ENCODE measurements around the gene C1QTNF9. TPM values are rescaled to one million over a fixed set of nuclear protein-coding genes. Genes with fewer than 3 reads are reported as not detected.

Gene C1QTNF9
- total RNA-seq, 1 donor from 2014 or later: not detected

DNA sequence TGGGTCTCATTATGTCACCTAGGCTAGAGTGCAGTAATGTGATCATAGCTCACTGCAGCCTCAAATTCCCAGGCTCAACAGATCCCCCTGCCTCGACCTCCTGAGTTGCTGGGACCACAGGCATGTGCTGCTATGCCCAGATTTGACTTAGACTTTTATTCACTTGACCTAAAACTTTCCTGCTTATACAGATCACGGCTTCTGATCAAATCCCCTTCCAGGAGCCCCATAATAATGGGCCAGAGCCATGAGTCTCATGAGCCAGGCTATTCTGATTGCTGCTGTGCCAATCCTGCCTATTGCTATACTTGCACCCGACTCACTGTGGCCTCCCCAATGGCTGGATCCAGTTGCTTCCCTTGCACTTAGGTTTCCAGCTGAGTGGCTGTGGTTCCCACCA, 42.0 kb downstream of the C1QTNF9 start:
- Mint-ChIP-seq H3K36me3 (ENCODE audit: low read depth) (no peaks in the 10 kb centered on the region), H3K4me1 (ENCODE audit: low read depth) (no peaks in the 10 kb centered on the region), H3K27me3 (ENCODE audit: low read depth) (no peaks in the 10 kb centered on the region), H3K27ac (ENCODE audit: unreplicated experiment) (no peak overlapping the region), H3K9me3 (ENCODE audit: low read depth) (no peaks in the 10 kb centered on the region), H3K4me3 (ENCODE audit: unreplicated experiment) (no peak overlapping the region)
- TF ChIP-seq, protein P1, sequence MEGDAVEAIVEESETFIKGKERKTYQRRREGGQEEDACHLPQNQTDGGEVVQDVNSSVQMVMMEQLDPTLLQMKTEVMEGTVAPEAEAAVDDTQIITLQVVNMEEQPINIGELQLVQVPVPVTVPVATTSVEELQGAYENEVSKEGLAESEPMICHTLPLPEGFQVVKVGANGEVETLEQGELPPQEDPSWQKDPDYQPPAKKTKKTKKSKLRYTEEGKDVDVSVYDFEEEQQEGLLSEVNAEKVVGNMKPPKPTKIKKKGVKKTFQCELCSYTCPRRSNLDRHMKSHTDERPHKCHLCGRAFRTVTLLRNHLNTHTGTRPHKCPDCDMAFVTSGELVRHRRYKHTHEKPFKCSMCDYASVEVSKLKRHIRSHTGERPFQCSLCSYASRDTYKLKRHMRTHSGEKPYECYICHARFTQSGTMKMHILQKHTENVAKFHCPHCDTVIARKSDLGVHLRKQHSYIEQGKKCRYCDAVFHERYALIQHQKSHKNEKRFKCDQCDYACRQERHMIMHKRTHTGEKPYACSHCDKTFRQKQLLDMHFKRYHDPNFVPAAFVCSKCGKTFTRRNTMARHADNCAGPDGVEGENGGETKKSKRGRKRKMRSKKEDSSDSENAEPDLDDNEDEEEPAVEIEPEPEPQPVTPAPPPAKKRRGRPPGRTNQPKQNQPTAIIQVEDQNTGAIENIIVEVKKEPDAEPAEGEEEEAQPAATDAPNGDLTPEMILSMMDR (IDR thresholded peaks at IDR 0.05): no peak
- no peak for DNase-seq (ENCODE audit: low spot score)

DNA sequence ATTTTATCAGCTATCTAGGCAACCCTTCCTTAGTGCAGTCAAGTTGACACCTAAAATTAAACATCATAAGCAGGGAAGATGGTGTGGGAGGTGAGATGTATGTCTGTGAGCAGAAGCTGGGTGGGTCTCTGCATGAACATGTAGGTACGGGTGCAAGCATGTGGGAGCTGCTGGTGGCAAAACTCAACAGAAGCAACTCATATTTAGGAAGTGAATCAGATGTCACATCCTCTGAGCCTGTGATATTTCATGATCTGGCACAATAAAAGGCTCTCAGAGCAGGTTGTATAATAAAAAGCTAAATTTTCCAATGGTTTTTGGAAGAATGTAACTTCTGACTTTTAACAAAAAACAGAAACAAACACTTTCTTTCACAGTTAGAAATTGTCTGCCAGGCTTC, 44.4 kb downstream of the C1QTNF9 start:
- DNase-seq (ENCODE audit: low spot score): no peak
- Mint-ChIP-seq H3K4me3 (ENCODE audit: unreplicated experiment) (no peak overlapping the region), H3K27ac (ENCODE audit: unreplicated experiment) (no peak overlapping the region), H3K36me3 (ENCODE audit: low read depth) (no peaks in the 10 kb centered on the region), H3K9me3 (ENCODE audit: low read depth) (no peaks in the 10 kb centered on the region), H3K4me1 (ENCODE audit: low read depth) (no peaks in the 10 kb centered on the region), H3K27me3 (ENCODE audit: low read depth) (no peaks in the 10 kb centered on the region)
- TF ChIP-seq, protein P1 (IDR thresholded peaks at IDR 0.05): no peak

DNA sequence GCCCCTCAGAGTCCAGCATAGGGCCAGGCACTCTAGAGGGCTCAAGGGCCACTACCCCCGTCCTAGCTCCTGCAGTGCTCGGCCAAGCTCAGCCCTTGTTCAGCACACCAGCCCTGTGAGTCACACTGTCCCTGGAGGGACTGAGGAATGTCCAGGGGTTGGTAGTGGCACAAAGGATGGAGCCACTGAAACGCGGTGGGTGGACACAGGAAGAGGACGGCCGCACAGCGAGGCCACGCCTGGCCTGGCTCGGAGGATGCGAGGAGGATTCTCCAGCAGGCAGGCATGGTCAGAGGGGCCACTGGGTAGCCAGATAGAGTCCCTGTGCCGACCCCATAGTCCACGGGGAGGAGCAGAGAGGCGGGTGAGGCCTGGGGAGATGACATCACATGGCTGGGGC, 45.7 kb downstream of the C1QTNF9 start:
- DNase-seq (ENCODE audit: low spot score): no peak
- no peaks in the 10 kb centered on the region for H3K36me3 Mint-ChIP-seq (ENCODE audit: low read depth)
- H3K4me1 Mint-ChIP-seq (ENCODE audit: low read depth): no peaks in the 10 kb centered on the region
- no peak overlapping the region for H3K4me3 Mint-ChIP-seq (ENCODE audit: unreplicated experiment)
- no peak overlapping the region for H3K27ac Mint-ChIP-seq (ENCODE audit: unreplicated experiment)
- H3K9me3 Mint-ChIP-seq (ENCODE audit: low read depth): no peaks in the 10 kb centered on the region
- TF ChIP-seq, protein P1 (IDR thresholded peaks at IDR 0.05): no peak
- no peaks in the 10 kb centered on the region for H3K27me3 Mint-ChIP-seq (ENCODE audit: low read depth)

DNA sequence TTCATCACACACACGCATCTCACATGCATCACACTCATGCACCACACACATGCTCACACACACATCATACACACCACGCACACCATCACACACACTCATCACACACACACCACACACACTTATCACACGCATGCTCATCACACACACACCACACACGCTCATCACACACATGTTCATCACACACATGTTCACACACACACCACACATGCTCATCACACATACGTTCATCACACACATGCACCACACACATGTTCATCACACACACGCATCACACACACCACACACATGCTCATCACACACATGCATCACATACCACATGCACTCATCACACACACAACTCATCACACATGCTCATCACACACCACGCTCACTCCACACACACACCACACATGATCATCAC, 46.9 kb downstream of the C1QTNF9 start:
- Mint-ChIP-seq H3K4me1 (ENCODE audit: low read depth) (no peaks in the 10 kb centered on the region), H3K27ac (ENCODE audit: unreplicated experiment) (no peak overlapping the region), H3K27me3 (ENCODE audit: low read depth) (no peaks in the 10 kb centered on the region), H3K9me3 (ENCODE audit: low read depth) (no peaks in the 10 kb centered on the region), H3K4me3 (ENCODE audit: unreplicated experiment) (no peak overlapping the region), H3K36me3 (ENCODE audit: low read depth) (no peaks in the 10 kb centered on the region)
- TF ChIP-seq, protein P1 (IDR thresholded peaks at IDR 0.05): no peak
- no peak for DNase-seq (ENCODE audit: low spot score)

DNA sequence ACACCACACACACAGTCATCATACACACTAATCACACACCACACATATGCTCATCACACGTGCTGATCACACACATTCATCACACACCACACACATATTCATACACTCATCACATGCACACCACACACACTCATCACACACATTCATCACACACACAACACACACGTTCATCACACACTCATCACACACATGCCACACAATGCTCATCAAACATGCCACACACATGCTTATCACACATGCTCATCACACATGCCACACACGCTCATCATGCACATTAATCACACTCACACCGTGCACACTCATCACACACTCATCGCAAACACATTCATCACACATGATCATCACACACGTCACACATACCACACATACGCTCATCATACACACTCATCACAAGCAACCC, 47.5 kb downstream of the C1QTNF9 start:
- H3K27me3 Mint-ChIP-seq (ENCODE audit: low read depth): no peaks in the 10 kb centered on the region
- no peaks in the 10 kb centered on the region for H3K4me1 Mint-ChIP-seq (ENCODE audit: low read depth)
- no peaks in the 10 kb centered on the region for H3K9me3 Mint-ChIP-seq (ENCODE audit: low read depth)
- no peak overlapping the region for H3K4me3 Mint-ChIP-seq (ENCODE audit: unreplicated experiment)
- H3K27ac Mint-ChIP-seq (ENCODE audit: unreplicated experiment): no peak overlapping the region
- TF ChIP-seq, protein P1 (IDR thresholded peaks at IDR 0.05): no peak
- H3K36me3 Mint-ChIP-seq (ENCODE audit: low read depth): no peaks in the 10 kb centered on the region
- DNase-seq (ENCODE audit: low spot score): no peak

Data from chondrocyte (in vitro differentiated cells).